ENCODE data around the gene RELN. TPM values are rescaled to one million over a fixed set of nuclear protein-coding genes. Genes with fewer than 3 reads are reported as not detected.

The RELN gene
- total RNA-seq, 1 donor from 2014 or later = not detected

DNA sequence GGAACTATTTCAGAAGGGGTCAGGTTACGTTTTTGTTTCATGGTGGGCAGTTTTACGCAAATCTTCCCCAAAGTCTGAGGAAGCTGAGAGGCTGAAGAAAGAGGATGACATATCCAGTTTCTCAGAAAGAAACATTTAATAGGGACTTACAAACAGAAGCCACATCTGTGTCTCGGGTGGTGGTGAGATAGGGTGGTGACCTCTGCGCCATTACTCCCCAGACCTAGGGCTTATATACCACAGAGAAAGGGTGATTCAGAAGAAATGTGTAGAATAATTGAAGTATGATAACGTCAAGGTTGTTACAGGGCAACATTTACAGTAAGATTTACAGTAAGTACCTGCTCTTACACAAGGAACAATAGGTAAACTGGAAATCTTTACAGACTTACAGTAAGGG is 43.0 kb upstream of the RELN start:
- no peaks in the 10 kb centered on the region for H3K4me1 Mint-ChIP-seq (ENCODE audit: low read depth)
- DNase-seq (ENCODE audit: low spot score) = no peak
- peaks cover 2% of the 10 kb centered on the region for H3K36me3 Mint-ChIP-seq (ENCODE audit: low read depth)
- no peak overlapping the region for H3K4me3 Mint-ChIP-seq (ENCODE audit: unreplicated experiment)
- peaks cover 9% of the 10 kb centered on the region for H3K27me3 Mint-ChIP-seq (ENCODE audit: low read depth)
- peaks cover 11% of the 10 kb centered on the region for H3K9me3 Mint-ChIP-seq (ENCODE audit: low read depth)
- TF ChIP-seq, protein P1, sequence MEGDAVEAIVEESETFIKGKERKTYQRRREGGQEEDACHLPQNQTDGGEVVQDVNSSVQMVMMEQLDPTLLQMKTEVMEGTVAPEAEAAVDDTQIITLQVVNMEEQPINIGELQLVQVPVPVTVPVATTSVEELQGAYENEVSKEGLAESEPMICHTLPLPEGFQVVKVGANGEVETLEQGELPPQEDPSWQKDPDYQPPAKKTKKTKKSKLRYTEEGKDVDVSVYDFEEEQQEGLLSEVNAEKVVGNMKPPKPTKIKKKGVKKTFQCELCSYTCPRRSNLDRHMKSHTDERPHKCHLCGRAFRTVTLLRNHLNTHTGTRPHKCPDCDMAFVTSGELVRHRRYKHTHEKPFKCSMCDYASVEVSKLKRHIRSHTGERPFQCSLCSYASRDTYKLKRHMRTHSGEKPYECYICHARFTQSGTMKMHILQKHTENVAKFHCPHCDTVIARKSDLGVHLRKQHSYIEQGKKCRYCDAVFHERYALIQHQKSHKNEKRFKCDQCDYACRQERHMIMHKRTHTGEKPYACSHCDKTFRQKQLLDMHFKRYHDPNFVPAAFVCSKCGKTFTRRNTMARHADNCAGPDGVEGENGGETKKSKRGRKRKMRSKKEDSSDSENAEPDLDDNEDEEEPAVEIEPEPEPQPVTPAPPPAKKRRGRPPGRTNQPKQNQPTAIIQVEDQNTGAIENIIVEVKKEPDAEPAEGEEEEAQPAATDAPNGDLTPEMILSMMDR (IDR thresholded peaks at IDR 0.05) = no peak
- no peak overlapping the region for H3K27ac Mint-ChIP-seq (ENCODE audit: unreplicated experiment)

DNA sequence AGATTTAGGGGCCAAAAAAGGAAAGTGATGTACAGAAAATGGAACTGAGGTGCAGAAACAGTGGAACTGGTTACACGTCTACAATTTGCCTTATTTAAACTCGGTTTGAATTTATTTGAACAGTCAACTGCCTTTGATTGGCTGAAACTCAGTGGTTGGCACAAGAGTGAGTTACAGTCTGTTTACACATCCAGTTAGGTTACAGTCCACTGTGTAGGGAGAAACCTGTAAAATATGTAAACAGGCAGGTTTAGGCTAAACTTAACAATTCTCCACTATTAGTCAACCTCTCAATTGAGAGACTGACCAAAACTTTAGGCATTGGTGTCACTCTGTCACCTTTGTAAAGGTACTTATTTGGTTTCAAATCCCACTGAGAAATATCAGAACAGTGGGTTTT is 40.3 kb upstream of the RELN start:
- peaks cover 2% of the 10 kb centered on the region for H3K36me3 Mint-ChIP-seq (ENCODE audit: low read depth)
- no peaks in the 10 kb centered on the region for H3K4me1 Mint-ChIP-seq (ENCODE audit: low read depth)
- TF ChIP-seq, protein P1 (IDR thresholded peaks at IDR 0.05) = no peak

DNA sequence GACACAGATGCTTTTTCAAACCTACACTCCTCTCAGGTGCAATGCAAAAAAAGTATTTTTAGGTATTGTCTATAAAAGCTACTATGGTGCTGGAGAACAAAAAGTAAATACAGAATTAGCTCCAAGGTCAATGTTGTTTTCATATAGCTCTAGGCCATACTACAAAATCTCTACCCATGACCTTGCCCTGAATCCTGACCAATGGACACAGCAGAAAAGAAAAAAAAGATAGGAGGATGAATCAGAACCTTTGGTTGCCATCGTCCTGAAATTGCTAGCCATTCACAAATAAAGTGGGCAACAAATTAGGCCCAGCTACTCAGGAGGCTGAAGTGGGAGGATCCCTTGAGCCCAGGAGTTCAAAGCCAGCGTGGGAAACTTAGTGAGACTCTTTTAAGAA is 35.2 kb upstream of the RELN start:
- no peak overlapping the region for H3K4me3 Mint-ChIP-seq (ENCODE audit: unreplicated experiment)
- TF ChIP-seq, protein P1 (IDR thresholded peaks at IDR 0.05) = no peak
- no peaks in the 10 kb centered on the region for H3K9me3 Mint-ChIP-seq (ENCODE audit: low read depth)
- no peaks in the 10 kb centered on the region for H3K4me1 Mint-ChIP-seq (ENCODE audit: low read depth)
- H3K36me3 Mint-ChIP-seq (ENCODE audit: low read depth) = no peaks in the 10 kb centered on the region
- no peak for DNase-seq (ENCODE audit: low spot score)
- peaks cover 5% of the 10 kb centered on the region for H3K27me3 Mint-ChIP-seq (ENCODE audit: low read depth)
- H3K27ac Mint-ChIP-seq (ENCODE audit: unreplicated experiment) = no peak overlapping the region

More for the DNA sequence above, 40.3 kb upstream of the RELN start:
- Mint-ChIP-seq H3K9me3 (ENCODE audit: low read depth) (peaks cover 9% of the 10 kb centered on the region), H3K27me3 (ENCODE audit: low read depth) (peaks cover 7% of the 10 kb centered on the region), H3K27ac (ENCODE audit: unreplicated experiment) (no peak overlapping the region), H3K4me3 (ENCODE audit: unreplicated experiment) (no peak overlapping the region)
- no peak for DNase-seq (ENCODE audit: low spot score)

DNA sequence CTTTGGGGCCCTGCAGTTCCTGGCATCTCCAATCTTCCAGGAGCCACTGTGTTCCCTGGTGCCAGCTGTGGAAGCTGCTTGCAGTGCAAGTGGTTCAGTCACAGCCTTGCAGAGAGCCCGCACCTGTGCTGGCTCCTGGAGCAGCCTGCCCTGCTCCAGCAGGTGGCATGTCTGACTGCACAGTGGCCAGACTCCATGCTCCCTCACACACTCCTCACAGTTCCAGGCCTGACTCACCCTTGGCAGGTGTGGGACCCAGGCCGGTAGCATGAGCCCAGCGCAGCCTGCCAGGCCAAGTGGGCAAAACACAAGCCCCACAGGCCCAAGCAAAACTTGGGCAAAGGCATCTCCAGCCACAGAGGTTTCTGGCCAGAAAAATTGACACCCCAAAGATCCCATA is 33.6 kb upstream of the RELN start:
- no peaks in the 10 kb centered on the region for H3K9me3 Mint-ChIP-seq (ENCODE audit: low read depth)
- no peaks in the 10 kb centered on the region for H3K36me3 Mint-ChIP-seq (ENCODE audit: low read depth)
- TF ChIP-seq, protein P1 (IDR thresholded peaks at IDR 0.05) = no peak
- H3K27me3 Mint-ChIP-seq (ENCODE audit: low read depth) = peaks cover 5% of the 10 kb centered on the region
- no peak overlapping the region for H3K4me3 Mint-ChIP-seq (ENCODE audit: unreplicated experiment)
- DNase-seq (ENCODE audit: low spot score) = no peak
- no peak overlapping the region for H3K27ac Mint-ChIP-seq (ENCODE audit: unreplicated experiment)
- no peaks in the 10 kb centered on the region for H3K4me1 Mint-ChIP-seq (ENCODE audit: low read depth)

DNA sequence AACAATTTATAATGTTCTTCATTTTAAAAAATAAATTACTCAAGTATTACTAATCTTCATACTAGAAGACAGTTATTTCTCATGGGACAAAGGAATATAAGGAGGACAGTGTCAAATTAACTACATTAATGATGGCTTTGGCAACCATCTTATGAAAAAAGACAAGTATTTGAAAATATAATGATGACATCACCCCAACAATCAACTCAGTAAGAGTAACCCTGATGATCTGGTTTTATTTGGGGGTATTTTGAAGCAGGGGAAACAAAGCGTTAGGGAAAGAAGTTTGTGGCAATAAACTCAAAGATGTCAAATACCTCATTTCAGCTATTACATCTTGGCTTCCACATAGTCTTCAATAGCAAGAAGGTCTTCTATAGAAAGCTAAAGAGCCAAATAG is 29.0 kb upstream of the RELN start:
- TF ChIP-seq, protein P1 (IDR thresholded peaks at IDR 0.05) = no peak
- Mint-ChIP-seq H3K36me3 (ENCODE audit: low read depth) (no peaks in the 10 kb centered on the region), H3K4me3 (ENCODE audit: unreplicated experiment) (no peak overlapping the region), H3K9me3 (ENCODE audit: low read depth) (no peaks in the 10 kb centered on the region), H3K4me1 (ENCODE audit: low read depth) (no peaks in the 10 kb centered on the region), H3K27me3 (ENCODE audit: low read depth) (peaks cover 15% of the 10 kb centered on the region), H3K27ac (ENCODE audit: unreplicated experiment) (no peak overlapping the region)
- no peak for DNase-seq (ENCODE audit: low spot score)

All from chondrocyte (in vitro differentiated cells).